Measurements from ENCODE around the gene SEMA3B. TPM values are rescaled to one million over a fixed set of nuclear protein-coding genes. Genes with fewer than 3 reads are reported as not detected.

The SEMA3B gene
- total and polyA plus RNA-seq, 2 experiments from 2014 or later: 2.4 to 3.3 TPM

DNA sequence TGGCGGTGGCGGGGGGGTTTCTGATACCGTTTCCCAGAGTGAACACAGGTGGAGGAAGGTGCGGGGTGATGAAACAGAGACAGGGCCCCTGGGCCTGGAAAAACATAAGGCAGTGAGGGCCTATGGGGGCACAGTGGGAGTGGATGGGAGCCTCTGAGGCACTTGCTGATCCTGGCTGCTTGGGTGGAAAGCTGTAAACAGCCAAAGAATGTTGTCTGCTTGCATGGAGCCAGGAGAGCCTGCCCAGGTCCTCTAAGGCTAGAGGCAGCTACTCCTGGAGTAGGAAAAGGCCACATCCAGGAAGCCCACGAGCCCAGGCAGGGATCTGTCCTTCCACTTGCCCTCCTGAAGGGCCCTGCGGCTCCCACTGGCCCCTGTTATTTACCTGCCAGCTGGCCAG lies 2.9 kb upstream of the SEMA3B start:
- H3K9me2 ChIP-seq (ENCODE audit: insufficient read depth): no peaks in the 10 kb centered on the region
- ATAC-seq (no peak), DNase-seq (ENCODE audit: low spot score) (no peak)
- H2AFZ ChIP-seq: no peak overlapping the region
- Mint-ChIP-seq H3K36me3 (ENCODE audit: low read depth) (no peaks in the 10 kb centered on the region), H3K27me3 (ENCODE audit: insufficient read depth, low read depth, poor library complexity) (peaks cover 21% of the 10 kb centered on the region), H3K9me3 (no peaks in the 10 kb centered on the region), H3K27ac (peak overlapping the region; percentile 63; the same call in 1 of the 2 replicates), H3K4me3 (no peak overlapping the region; the same call in 2 of the 3 replicates), H3K4me1 (peaks cover 56% of the 10 kb centered on the region)
- peak overlapping the region; percentile 26; the same call in 1 of the 2 replicates for H3K4me2 ChIP-seq
- TF ChIP-seq REST (IDR thresholded peaks at IDR 0.05; ENCODE audit: unreplicated experiment) (no peak), ZNF462 (CRISPR knock-in tag; IDR thresholded peaks at IDR 0.05) (no peak), ZNF114 (CRISPR knock-in tag; IDR thresholded peaks at IDR 0.05) (no peak), JUNB (IDR thresholded peaks at IDR 0.05; ENCODE audit: unreplicated experiment) (no peak), POLR2AphosphoS5 (IDR thresholded peaks at IDR 0.05; ENCODE audit: low read depth) (no peak)
- TF ChIP-seq, protein P1, sequence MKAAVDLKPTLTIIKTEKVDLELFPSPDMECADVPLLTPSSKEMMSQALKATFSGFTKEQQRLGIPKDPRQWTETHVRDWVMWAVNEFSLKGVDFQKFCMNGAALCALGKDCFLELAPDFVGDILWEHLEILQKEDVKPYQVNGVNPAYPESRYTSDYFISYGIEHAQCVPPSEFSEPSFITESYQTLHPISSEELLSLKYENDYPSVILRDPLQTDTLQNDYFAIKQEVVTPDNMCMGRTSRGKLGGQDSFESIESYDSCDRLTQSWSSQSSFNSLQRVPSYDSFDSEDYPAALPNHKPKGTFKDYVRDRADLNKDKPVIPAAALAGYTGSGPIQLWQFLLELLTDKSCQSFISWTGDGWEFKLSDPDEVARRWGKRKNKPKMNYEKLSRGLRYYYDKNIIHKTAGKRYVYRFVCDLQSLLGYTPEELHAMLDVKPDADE (IDR thresholded peaks at IDR 0.05): no peak
- H3F3A ChIP-seq (replicated peaks; ENCODE audit: low read depth): peaks cover 12% of the 10 kb centered on the region
- no peaks in the 10 kb centered on the region for H3K27me3 ChIP-seq (ENCODE audit: insufficient read depth)
- H4K20me1 ChIP-seq (replicated peaks; ENCODE audit: insufficient read depth): no peaks in the 10 kb centered on the region
- peaks cover 54% of the 10 kb centered on the region for H3K4me1 ChIP-seq (ENCODE audit: insufficient read depth)
- no peaks in the 10 kb centered on the region for H3K79me2 ChIP-seq (replicated peaks; ENCODE audit: insufficient read depth)
- no peak overlapping the region for H3K27ac ChIP-seq (ENCODE audit: low read depth)
- H3K36me3 ChIP-seq (ENCODE audit: insufficient read depth): no peaks in the 10 kb centered on the region
- H3K4me3 ChIP-seq: no peak overlapping the region
